Measurements from ENCODE around the gene MYH11. TPM values are rescaled to one million over a fixed set of nuclear protein-coding genes. Genes with fewer than 3 reads are reported as not detected.

MYH11 gene
- total RNA-seq, 1 donor from 2014 or later: 0.07 TPM

- Histone ChIP-seq H2AFZ (replicated peaks) (no peak overlapping the region), H3K27me3 (no peaks in the 10 kb centered on the region), H3K9me3 (ENCODE audit: low read depth) (no peaks in the 10 kb centered on the region), H3K4me1 (no peaks in the 10 kb centered on the region), H3K27ac (no peak overlapping the region), H3K36me3 (no peaks in the 10 kb centered on the region), H3K4me3 (no peak overlapping the region), H3K9ac (no peak overlapping the region), H3F3A (ENCODE audit: low read depth) (no peaks in the 10 kb centered on the region), H3K4me2 (no peak overlapping the region), H4K20me1 (ENCODE audit: low read depth) (no peaks in the 10 kb centered on the region), H3K79me2 (ENCODE audit: low read depth) (no peaks in the 10 kb centered on the region)
- H3K27ac Mint-ChIP-seq: no peak overlapping the region
- H3K4me1 Mint-ChIP-seq: no peaks in the 10 kb centered on the region
- TF ChIP-seq EZH2phosphoT487 (IDR thresholded peaks at IDR 0.05): no peak
- no peak for TF ChIP-seq CTCF (IDR thresholded peaks at IDR 0.05)
- no peak for TF ChIP-seq EZH2 (IDR thresholded peaks at IDR 0.05)
- H3K9me3 Mint-ChIP-seq: no peaks in the 10 kb centered on the region
- DNase-seq (ENCODE audit: low spot score): no peak
- H3K36me3 Mint-ChIP-seq: peaks cover 34% of the 10 kb centered on the region
- no peak overlapping the region for H3K4me3 Mint-ChIP-seq
- H3K27me3 Mint-ChIP-seq (ENCODE audit: insufficient read depth, low read depth): no peaks in the 10 kb centered on the region
Measured at GRCh38 chr16:15689290-15689689, 167.5 kb downstream of the MYH11 start.

GRCh38 chr16:15686287-15686686, 170.5 kb downstream of the MYH11 start:
- Histone ChIP-seq H3K4me1 (no peaks in the 10 kb centered on the region), H3K9me3 (ENCODE audit: low read depth) (no peaks in the 10 kb centered on the region), H3K9ac (no peak overlapping the region), H3K27me3 (no peaks in the 10 kb centered on the region), H3K4me2 (no peak overlapping the region), H3K27ac (no peak overlapping the region), H4K20me1 (ENCODE audit: low read depth) (peaks cover 2% of the 10 kb centered on the region), H3F3A (ENCODE audit: low read depth) (no peaks in the 10 kb centered on the region), H2AFZ (replicated peaks) (no peak overlapping the region), H3K79me2 (ENCODE audit: low read depth) (no peaks in the 10 kb centered on the region), H3K36me3 (no peaks in the 10 kb centered on the region), H3K4me3 (no peak overlapping the region)
- H3K9me3 Mint-ChIP-seq: no peaks in the 10 kb centered on the region
- peaks cover 25% of the 10 kb centered on the region for H3K36me3 Mint-ChIP-seq
- DNase-seq (ENCODE audit: low spot score): no peak
- H3K27ac Mint-ChIP-seq: no peak overlapping the region
- H3K4me1 Mint-ChIP-seq: no peaks in the 10 kb centered on the region
- no peak for TF ChIP-seq EZH2phosphoT487 (IDR thresholded peaks at IDR 0.05)
- TF ChIP-seq CTCF (IDR thresholded peaks at IDR 0.05): no peak
- no peak overlapping the region for H3K4me3 Mint-ChIP-seq
- H3K27me3 Mint-ChIP-seq (ENCODE audit: insufficient read depth, low read depth): peaks cover 3% of the 10 kb centered on the region

- H3K4me3 ChIP-seq: no peak overlapping the region
- peak; percentile 26 for DNase-seq (ENCODE audit: low spot score)
- peaks cover 3% of the 10 kb centered on the region for H3K27me3 Mint-ChIP-seq (ENCODE audit: insufficient read depth, low read depth)
- no peaks in the 10 kb centered on the region for H3K36me3 ChIP-seq
- no peaks in the 10 kb centered on the region for H3K9me3 Mint-ChIP-seq
- no peak overlapping the region for H3K4me2 ChIP-seq
- no peaks in the 10 kb centered on the region for H3K4me1 Mint-ChIP-seq
- H3K79me2 ChIP-seq (ENCODE audit: low read depth): no peaks in the 10 kb centered on the region
- H4K20me1 ChIP-seq (ENCODE audit: low read depth): peaks cover 2% of the 10 kb centered on the region
- peaks cover 23% of the 10 kb centered on the region for H3K36me3 Mint-ChIP-seq
- TF ChIP-seq EZH2 (IDR thresholded peaks at IDR 0.05) (no peak), CTCF (IDR thresholded peaks at IDR 0.05) (peak; percentile 50)
- H3K4me1 ChIP-seq: no peaks in the 10 kb centered on the region
- H3F3A ChIP-seq (ENCODE audit: low read depth): no peaks in the 10 kb centered on the region
- no peaks in the 10 kb centered on the region for H3K27me3 ChIP-seq
- no peak overlapping the region for H3K27ac Mint-ChIP-seq
- no peak overlapping the region for H3K4me3 Mint-ChIP-seq
- H3K27ac ChIP-seq: no peak overlapping the region
- H2AFZ ChIP-seq (replicated peaks): no peak overlapping the region
- no peak overlapping the region for H3K9ac ChIP-seq
- no peaks in the 10 kb centered on the region for H3K9me3 ChIP-seq (ENCODE audit: low read depth)
Measured at GRCh38 chr16:15682105-15682570, 174.7 kb downstream of the MYH11 start.

All from neural progenitor cell (in vitro differentiated cells).